COR-L47 (cell line): Measurements from ENCODE around the gene PRKCB.

Experiments
- DNase-seq: peaks from one replicate; lab custom pipeline; 2025; lab: John Stamatoyannopoulos, UW

The PRKCB gene

GRCh38 chr16:24253192-24253591 is 417.4 kb downstream of the PRKCB start:
- DNase-seq = peak; percentile 16

GRCh38 chr16:24255456-24256371 is 419.9 kb downstream of the PRKCB start, which contains the start of gene CACNG3:
TSS of gene CACNG3 (plus strand) at chr16:24256335. CDS start at chr16:24256755, 420 bp downstream.
- DNase-seq = no peak

GRCh38 chr16:24257958-24258357 is 422.2 kb downstream of the PRKCB start:
- no peak for DNase-seq

- DNase-seq = no peak
Observed at GRCh38 chr16:24258791-24259190, 423.0 kb downstream of the PRKCB start.

GRCh38 chr16:24262816-24263215 is 427.0 kb downstream of the PRKCB start:
- DNase-seq = no peak
